SU-DHL-6 (cell line): ENCODE results near the gene FAM227A.

Experiments used
- EZH2phosphoT487 ChIP-seq: fragments of 200-600 bp; sonication (generic), shearing (Covaris generic); conservative IDR thresholded peaks from 2 replicates; pipeline ENCODE4 v1.6.1; 2018; ENCODE audit warnings: mild to moderate bottlenecking, antibody characterized with exemption, low read length, moderate library complexity, mixed read lengths
- TF ChIP-seq, protein P1 (sequence below): fragments of 200-600 bp; sonication (generic); IDR thresholded peaks from one replicate; pipeline ENCODE4 v1.5.1; 2017; ENCODE audit warnings: antibody characterized with exemption, mild to moderate bottlenecking, low read length, moderate library complexity; ENCODE audit not compliant: insufficient read depth, poor library complexity, severe bottlenecking

DNA sequence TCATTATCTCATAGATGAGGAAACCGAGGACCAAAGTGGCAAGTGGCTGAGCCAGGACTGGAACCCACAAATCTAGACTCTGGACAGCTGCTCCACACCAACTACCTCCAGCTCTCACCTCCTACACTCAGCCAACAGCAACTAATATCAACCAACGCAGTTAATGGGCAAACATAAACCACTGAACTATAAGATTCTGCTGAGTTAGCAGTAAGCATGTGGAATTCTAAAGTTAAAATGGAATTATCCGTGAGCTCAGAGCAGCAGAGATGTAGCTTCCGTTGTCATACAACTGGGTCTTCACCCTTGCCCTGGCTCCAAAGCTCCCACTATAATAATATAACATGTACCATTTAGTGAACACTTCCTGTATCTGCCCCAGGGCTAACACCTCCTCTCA is 27.1 kb downstream of the FAM227A start:
- TF ChIP-seq, protein P1, sequence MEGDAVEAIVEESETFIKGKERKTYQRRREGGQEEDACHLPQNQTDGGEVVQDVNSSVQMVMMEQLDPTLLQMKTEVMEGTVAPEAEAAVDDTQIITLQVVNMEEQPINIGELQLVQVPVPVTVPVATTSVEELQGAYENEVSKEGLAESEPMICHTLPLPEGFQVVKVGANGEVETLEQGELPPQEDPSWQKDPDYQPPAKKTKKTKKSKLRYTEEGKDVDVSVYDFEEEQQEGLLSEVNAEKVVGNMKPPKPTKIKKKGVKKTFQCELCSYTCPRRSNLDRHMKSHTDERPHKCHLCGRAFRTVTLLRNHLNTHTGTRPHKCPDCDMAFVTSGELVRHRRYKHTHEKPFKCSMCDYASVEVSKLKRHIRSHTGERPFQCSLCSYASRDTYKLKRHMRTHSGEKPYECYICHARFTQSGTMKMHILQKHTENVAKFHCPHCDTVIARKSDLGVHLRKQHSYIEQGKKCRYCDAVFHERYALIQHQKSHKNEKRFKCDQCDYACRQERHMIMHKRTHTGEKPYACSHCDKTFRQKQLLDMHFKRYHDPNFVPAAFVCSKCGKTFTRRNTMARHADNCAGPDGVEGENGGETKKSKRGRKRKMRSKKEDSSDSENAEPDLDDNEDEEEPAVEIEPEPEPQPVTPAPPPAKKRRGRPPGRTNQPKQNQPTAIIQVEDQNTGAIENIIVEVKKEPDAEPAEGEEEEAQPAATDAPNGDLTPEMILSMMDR, result no peak
- TF ChIP-seq EZH2phosphoT487, result no peak
